ENCODE measurements around the gene SMIM43. TPM values are rescaled to one million over a fixed set of nuclear protein-coding genes. Genes with fewer than 3 reads are reported as not detected.

Gene SMIM43
- total RNA-seq, 2 donors from 2014 or later = 0.21 TPM; not detected in 1

GRCh38 chr4:121789455-121789854 lies 24.5 kb upstream of the SMIM43 start:
- Histone ChIP-seq H3K4me1 (no peaks in the 10 kb centered on the region), H3K27ac (no peak overlapping the region), H3K36me3 (no peaks in the 10 kb centered on the region), H3K9ac (ENCODE audit: low read depth in 2 of 2, low read length in 2 of 2) (no peak overlapping the region), H3K4me3 (no peak overlapping the region), H3K27me3 (no peaks in the 10 kb centered on the region), H3K9me3 (no peaks in the 10 kb centered on the region)
- DNase-seq = no peak
- TF ChIP-seq, protein P1, sequence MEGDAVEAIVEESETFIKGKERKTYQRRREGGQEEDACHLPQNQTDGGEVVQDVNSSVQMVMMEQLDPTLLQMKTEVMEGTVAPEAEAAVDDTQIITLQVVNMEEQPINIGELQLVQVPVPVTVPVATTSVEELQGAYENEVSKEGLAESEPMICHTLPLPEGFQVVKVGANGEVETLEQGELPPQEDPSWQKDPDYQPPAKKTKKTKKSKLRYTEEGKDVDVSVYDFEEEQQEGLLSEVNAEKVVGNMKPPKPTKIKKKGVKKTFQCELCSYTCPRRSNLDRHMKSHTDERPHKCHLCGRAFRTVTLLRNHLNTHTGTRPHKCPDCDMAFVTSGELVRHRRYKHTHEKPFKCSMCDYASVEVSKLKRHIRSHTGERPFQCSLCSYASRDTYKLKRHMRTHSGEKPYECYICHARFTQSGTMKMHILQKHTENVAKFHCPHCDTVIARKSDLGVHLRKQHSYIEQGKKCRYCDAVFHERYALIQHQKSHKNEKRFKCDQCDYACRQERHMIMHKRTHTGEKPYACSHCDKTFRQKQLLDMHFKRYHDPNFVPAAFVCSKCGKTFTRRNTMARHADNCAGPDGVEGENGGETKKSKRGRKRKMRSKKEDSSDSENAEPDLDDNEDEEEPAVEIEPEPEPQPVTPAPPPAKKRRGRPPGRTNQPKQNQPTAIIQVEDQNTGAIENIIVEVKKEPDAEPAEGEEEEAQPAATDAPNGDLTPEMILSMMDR (IDR thresholded peaks at IDR 0.05) = no peak
- intact Hi-C loops (cut with DNase I) = no loop called here

- H3K9ac ChIP-seq (ENCODE audit: low read depth in 2 of 2, low read length in 2 of 2) = no peak overlapping the region
- TF ChIP-seq, protein P1 (IDR thresholded peaks at IDR 0.05) = no peak
- no peaks in the 10 kb centered on the region for H3K27me3 ChIP-seq
- no peak for DNase-seq
- no peaks in the 10 kb centered on the region for H3K9me3 ChIP-seq
- intact Hi-C loops (cut with DNase I) = no loop called here
- no peak overlapping the region for H3K27ac ChIP-seq
- no peaks in the 10 kb centered on the region for H3K4me1 ChIP-seq
- H3K4me3 ChIP-seq = no peak overlapping the region
- H3K36me3 ChIP-seq = no peaks in the 10 kb centered on the region
These were observed 23.9 kb upstream of the SMIM43 start for GRCh38 chr4:121788896-121789295.

- H3K27ac ChIP-seq = no peak overlapping the region
- intact Hi-C loops (cut with DNase I) = no loop called here
- H3K9me3 ChIP-seq = no peaks in the 10 kb centered on the region
- H3K27me3 ChIP-seq = no peaks in the 10 kb centered on the region
- no peak overlapping the region for H3K4me3 ChIP-seq
- H3K36me3 ChIP-seq = no peaks in the 10 kb centered on the region
- TF ChIP-seq, protein P1 (IDR thresholded peaks at IDR 0.05) = no peak
- H3K9ac ChIP-seq (ENCODE audit: low read depth in 2 of 2, low read length in 2 of 2) = no peak overlapping the region
- no peak for DNase-seq
- no peaks in the 10 kb centered on the region for H3K4me1 ChIP-seq
These were observed 21.3 kb upstream of the SMIM43 start for GRCh38 chr4:121786221-121786620.

- intact Hi-C loops (cut with DNase I) = no loop called here
- Histone ChIP-seq H3K27ac (no peak overlapping the region), H3K27me3 (no peaks in the 10 kb centered on the region), H3K9me3 (no peaks in the 10 kb centered on the region), H3K4me3 (no peak overlapping the region), H3K36me3 (no peaks in the 10 kb centered on the region), H3K9ac (ENCODE audit: low read depth in 2 of 2, low read length in 2 of 2) (no peak overlapping the region), H3K4me1 (no peaks in the 10 kb centered on the region)
- TF ChIP-seq, protein P1 (IDR thresholded peaks at IDR 0.05) = no peak
- DNase-seq = no peak
These were observed 20.5 kb upstream of the SMIM43 start for GRCh38 chr4:121785479-121785878.

GRCh38 chr4:121784975-121785374 lies 20.0 kb upstream of the SMIM43 start:
- H3K4me3 ChIP-seq = no peak overlapping the region
- H3K27ac ChIP-seq = no peak overlapping the region
- no peak overlapping the region for H3K9ac ChIP-seq (ENCODE audit: low read depth in 2 of 2, low read length in 2 of 2)
- H3K4me1 ChIP-seq = no peaks in the 10 kb centered on the region
- no peaks in the 10 kb centered on the region for H3K9me3 ChIP-seq
- no peaks in the 10 kb centered on the region for H3K36me3 ChIP-seq
- TF ChIP-seq, protein P1 (IDR thresholded peaks at IDR 0.05) = no peak
- intact Hi-C loops (cut with DNase I) = no loop called here
- H3K27me3 ChIP-seq = no peaks in the 10 kb centered on the region
- DNase-seq = no peak

- no peak overlapping the region for H3K4me3 ChIP-seq
- no peaks in the 10 kb centered on the region for H3K36me3 ChIP-seq
- TF ChIP-seq, protein P1 (IDR thresholded peaks at IDR 0.05) = no peak
- no peak overlapping the region for H3K9ac ChIP-seq (ENCODE audit: low read depth in 2 of 2, low read length in 2 of 2)
- no peak overlapping the region for H3K27ac ChIP-seq
- intact Hi-C loops (cut with DNase I) = no loop called here
- H3K4me1 ChIP-seq = no peaks in the 10 kb centered on the region
- no peaks in the 10 kb centered on the region for H3K27me3 ChIP-seq
- no peaks in the 10 kb centered on the region for H3K9me3 ChIP-seq
- DNase-seq = no peak
These were observed 19.4 kb upstream of the SMIM43 start for GRCh38 chr4:121784401-121784800.
